ENCODE measurements around the gene SH2D2A.

SH2D2A gene

GRCh38 chr1:156816561-156817328 is at the start of gene SH2D2A:
SH2D2A (minus strand) TSS chr1:156816848; CDS start chr1:156816708, 140 bp downstream.
- in situ Hi-C loops (cut with MboI; ENCODE audit: low sequenced_read_pairs) = no loop called here

- in situ Hi-C loops (cut with MboI; ENCODE audit: low sequenced_read_pairs) = no loop called here
These were observed 49.2 kb upstream of the SH2D2A start for GRCh38 chr1:156865865-156866248.

DNA sequence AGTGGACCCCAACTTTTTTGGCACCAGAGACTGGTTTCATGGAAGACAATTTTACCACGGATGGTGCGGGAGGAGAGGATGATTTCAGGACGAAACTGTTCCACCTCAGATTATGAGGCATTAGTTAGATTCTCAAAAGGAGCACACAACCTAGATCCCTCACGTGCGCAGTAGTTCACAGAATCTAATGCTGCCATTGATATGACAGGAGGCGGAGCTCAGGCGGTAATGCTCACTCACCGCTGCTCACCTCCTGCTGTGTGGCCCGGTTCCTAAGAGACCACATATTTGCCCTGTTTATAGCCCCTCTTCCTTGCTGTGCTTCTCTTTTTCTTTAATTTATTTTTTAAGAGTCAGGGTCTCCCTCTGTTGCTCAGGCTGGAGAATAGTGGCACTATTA is 48.6 kb upstream of the SH2D2A start:
- in situ Hi-C loops (cut with MboI; ENCODE audit: low sequenced_read_pairs) = no loop called here

DNA sequence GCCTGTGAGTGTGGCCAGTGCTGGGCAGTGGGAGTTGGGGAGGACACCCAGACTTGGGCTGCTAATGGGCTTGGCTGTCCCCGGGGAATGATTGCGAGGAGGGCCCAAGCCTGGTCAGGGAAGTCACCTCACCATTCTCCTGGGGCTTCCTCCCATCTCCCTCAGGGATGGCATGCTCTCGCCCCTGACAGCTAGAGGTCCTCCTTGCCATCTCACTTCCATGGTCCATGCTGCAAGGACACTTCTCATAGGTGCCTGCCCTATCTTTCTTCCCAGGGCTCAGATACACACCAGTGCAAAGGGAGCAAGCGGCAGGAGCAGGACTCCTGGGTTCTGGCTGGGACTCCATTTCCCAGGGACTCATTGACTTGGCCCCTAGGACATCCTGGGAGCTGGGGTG is 48.1 kb upstream of the SH2D2A start:
- in situ Hi-C loops (cut with MboI; ENCODE audit: low sequenced_read_pairs) = no loop called here

DNA sequence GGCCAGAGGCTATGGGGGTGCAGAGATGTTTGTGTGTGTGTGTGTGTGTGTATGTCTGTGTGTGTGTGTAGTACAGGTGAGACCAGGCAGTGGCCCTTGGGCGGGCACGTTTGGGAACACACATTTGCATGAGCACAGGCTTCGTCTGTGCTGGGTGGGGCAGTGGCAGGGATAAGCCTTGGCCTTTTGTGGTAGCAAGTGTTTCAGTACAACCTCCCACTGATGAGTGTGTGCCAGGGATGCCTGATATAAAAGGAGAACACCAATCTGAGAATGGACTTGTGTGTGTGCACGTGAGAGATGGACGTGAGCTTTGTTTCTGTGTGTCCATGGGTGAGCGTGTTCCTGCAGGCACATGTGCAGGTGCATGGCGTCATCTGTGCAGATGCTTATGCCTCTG is 47.0 kb upstream of the SH2D2A start:
- in situ Hi-C loops (cut with MboI; ENCODE audit: low sequenced_read_pairs) = no loop called here

- in situ Hi-C loops (cut with MboI; ENCODE audit: low sequenced_read_pairs) = no loop called here
These were observed 46.5 kb upstream of the SH2D2A start for GRCh38 chr1:156862997-156863599.

GRCh38 chr1:156862584-156862983 is 45.9 kb upstream of the SH2D2A start:
- in situ Hi-C loops (cut with MboI; ENCODE audit: low sequenced_read_pairs) = no loop called here

DNA sequence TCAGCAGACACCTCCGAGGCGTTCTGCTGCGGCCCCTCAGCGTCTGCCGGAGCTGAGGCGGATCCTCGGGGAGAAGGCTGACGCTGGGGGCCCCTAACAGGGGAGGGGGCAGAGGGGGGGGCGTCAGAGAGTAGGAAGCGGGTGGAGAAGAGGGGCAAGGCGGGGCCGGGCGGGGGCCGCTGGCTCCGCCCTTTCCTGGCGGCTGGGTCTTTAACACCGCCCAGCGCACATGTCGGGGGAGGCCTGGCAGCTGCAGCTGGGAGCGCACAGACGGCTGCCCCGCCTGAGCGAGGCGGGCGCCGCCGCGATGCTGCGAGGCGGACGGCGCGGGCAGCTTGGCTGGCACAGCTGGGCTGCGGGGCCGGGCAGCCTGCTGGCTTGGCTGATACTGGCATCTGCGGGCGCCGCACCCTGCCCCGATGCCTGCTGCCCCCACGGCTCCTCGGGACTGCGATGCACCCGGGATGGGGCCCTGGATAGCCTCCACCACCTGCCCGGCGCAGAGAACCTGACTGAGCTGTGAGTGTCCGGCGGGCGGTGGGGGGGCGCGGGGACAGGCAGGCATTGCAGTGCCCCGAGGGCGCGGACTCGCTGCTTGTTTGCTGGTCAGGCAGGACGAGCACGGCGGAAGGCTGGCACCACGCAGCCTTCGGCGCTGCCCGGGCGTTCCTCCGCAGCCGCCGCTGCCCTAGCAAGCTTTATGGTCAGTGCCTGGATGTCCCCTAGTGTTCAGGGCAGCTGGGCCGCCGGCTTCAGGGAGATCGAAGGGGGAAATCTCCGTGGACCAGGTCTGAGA is 44.2 kb upstream of the SH2D2A start, which contains the start of gene NTRK1:
NTRK1 (plus strand) TSS at position 238 of the 796 bp plus-strand sequence; CDS start at position 308, 70 bp downstream.
- in situ Hi-C loops (cut with MboI; ENCODE audit: low sequenced_read_pairs) = no loop called here

DNA sequence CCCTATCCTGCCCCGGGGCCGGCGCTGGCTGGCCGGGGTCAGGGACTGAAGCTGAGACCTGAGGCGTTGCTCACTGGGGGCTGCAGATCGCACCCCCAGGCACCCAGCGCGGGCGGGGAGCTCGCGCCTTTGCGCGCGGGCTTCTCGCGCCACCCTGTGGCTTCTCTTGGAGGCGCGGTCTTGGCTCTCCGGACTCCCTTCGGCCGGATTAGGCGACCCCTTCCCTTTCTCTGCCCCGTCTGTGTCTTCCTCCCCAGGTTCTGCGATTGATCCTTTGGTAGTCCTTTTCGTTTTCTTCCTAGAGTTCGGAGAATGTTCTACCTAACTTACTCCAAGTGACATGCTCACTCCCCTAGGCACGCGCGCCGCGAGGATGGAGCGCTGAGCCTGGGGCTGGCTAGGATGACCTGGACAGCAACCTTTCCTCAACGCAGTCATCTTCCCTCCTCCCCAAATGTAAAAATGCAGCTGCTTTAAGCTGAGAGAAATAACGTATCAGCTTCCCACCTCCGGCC is 43.5 kb upstream of the SH2D2A start:
- in situ Hi-C loops (cut with MboI; ENCODE audit: low sequenced_read_pairs) = no loop called here

DNA sequence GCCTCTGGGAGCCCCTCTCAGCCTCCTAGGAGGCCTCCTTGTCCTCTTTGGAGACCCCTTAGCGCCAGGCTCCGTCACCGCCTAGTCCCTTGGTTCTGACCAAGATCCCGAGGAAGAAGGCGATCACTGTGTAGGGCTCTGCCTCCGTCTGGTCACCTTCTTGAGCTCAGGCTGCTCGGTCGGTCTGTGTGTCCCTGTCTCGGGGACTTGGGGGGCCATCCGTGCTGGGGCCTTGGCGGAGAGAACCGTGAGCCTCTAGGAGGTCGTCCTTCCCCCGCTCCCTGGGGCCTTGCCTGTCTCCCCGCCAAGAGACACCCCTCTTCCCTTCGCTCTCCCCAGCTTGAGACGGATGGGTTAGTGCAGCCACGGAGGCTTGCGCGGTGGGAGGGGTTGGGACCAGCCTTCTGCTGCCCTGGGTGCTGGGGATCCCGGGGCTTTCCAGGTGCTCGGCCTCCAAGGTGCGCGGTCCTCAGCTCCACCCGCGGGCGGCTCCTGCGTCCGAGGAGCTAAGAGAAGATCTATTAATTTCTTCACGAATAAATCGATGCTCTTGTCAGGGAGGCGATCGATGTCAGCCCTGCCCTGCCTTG is 43.0 kb upstream of the SH2D2A start:
- in situ Hi-C loops (cut with MboI; ENCODE audit: low sequenced_read_pairs) = no loop called here

DNA sequence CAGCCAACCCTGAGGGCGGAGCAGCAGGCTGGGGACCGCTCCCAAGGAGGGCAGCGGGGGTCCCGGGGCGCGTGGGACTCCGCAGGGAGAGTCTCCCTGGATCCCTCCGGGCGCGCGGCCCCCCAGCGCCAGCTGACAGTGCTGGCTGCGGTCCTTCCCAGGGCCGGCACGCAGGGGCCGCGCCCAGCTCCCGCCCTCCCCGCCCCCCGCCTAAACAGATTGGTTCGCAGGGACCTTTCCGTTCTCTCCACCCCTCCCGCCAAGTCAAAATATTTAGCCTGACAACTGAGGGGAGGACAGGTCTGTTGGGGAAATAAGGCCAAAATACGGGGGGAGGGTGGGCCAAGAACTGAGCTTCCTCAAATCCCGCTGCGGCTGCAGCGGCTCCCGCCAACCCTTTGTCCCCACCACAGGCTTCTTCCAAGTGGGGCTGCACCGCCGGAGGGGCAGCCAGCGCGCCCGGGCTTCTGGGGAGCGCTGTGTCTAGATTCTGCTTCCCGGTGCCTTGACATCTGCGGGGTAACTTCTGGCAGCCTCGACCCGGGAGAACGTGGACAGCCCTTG is 42.4 kb upstream of the SH2D2A start, which contains the start of gene INSRR:
INSRR (minus strand) TSS at position 159 of the 564 bp plus-strand sequence. CDS start 496 bp downstream, outside the sequence.
- in situ Hi-C loops (cut with MboI; ENCODE audit: low sequenced_read_pairs) = no loop called here

- in situ Hi-C loops (cut with MboI; ENCODE audit: low sequenced_read_pairs) = no loop called here
These were observed 41.9 kb upstream of the SH2D2A start for GRCh38 chr1:156858555-156858956.

GRCh38 chr1:156857532-156857931 is 40.9 kb upstream of the SH2D2A start:
- in situ Hi-C loops (cut with MboI; ENCODE audit: low sequenced_read_pairs) = no loop called here

DNA sequence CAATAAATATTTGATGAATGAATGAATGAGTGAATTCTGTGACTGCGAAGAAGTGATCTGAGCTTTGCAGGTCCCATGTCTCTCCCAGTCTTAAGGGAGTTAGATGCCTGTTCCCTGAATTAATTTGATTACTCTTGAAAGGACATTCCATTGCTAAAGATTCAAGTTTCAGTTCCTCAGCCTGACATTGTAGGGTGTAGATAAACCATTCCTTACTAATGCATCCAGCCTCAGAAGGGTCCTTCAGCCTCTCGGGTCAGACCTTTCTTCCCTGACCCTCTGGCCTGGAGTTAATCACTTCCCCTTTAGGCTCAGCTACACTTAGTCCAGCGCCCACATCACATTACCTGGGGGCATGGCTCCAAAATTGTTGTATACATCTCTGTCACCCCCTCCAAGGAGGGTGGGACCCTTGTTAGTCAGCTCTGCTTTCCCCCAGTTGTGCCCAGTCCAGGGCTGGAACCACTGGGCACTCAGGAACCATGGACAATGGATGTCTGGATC is 39.7 kb upstream of the SH2D2A start:
- in situ Hi-C loops (cut with MboI; ENCODE audit: low sequenced_read_pairs) = no loop called here

DNA sequence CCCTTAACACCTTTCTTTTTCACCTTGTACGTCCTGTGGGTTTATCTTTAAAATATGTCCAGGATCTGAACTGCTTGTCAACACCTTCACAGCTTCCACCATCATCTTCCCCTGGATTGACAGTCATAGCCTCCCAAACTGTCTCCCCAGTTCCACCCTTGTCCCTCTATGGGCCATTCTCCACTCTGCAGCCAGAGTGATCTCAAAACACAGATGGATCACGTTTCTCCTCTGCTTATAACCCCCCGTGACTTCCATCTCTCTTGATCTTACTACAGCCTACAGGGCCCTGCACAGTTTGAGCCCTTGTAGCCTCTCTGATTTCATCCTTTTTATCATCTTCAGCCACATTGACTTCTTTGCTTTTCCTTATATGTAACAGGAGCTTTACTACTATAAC is 38.0 kb upstream of the SH2D2A start:
- in situ Hi-C loops (cut with MboI; ENCODE audit: low sequenced_read_pairs) = no loop called here

GRCh38 chr1:156853761-156854160 is 37.1 kb upstream of the SH2D2A start:
- in situ Hi-C loops (cut with MboI; ENCODE audit: low sequenced_read_pairs) = no loop called here

DNA sequence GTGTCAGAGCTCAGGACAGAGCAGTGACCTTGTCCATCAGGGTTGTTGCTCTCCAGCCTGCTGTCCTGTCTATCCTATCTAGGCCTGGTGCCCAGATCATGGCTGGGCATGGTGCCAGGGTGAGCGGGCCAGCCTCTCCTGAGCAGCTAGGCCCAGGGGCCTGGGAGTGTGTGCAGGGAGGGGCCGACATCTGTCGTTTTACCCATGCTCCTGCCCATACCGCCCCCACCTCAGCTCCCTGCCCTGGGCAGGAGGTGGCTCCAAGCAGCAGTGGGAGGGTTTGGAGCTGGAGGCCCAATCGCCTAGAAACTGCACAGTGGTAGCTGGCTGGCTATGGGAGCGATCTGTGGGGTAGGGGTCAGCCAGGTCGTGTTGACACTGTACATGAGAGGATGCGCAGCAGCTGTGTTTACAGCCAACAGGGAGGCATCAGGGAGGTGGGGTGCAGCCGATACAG is 35.8 kb upstream of the SH2D2A start:
- in situ Hi-C loops (cut with MboI; ENCODE audit: low sequenced_read_pairs) = no loop called here

- in situ Hi-C loops (cut with MboI; ENCODE audit: low sequenced_read_pairs) = no loop called here
These were observed 35.2 kb upstream of the SH2D2A start for GRCh38 chr1:156851779-156852417.

DNA sequence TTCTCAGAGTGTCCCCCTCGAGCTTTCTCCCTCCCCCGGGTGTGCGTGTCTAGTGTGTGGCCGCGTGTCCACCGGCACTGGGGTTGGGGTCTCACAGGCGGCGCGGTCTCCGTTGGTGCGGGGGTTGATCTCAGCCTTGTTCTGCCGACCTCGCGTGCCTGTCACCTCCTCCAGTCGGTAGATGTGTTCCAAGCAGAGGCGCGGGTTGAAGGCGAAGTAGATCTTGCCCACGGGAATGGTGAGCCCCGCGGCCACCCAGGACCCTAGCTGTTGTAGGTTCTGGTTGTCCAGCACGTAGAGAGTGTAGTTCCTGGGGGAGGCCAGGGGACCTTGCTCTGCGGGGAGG is 32.5 kb upstream of the SH2D2A start:
- in situ Hi-C loops (cut with MboI; ENCODE audit: low sequenced_read_pairs) = no loop called here
